ENCODE measurements around the gene DCTN3. TPM values are rescaled to one million over a fixed set of nuclear protein-coding genes. Genes with fewer than 3 reads are reported as not detected.

Gene DCTN3
- total RNA-seq, 1 experiment from 2014 or later = 159 TPM

DNA sequence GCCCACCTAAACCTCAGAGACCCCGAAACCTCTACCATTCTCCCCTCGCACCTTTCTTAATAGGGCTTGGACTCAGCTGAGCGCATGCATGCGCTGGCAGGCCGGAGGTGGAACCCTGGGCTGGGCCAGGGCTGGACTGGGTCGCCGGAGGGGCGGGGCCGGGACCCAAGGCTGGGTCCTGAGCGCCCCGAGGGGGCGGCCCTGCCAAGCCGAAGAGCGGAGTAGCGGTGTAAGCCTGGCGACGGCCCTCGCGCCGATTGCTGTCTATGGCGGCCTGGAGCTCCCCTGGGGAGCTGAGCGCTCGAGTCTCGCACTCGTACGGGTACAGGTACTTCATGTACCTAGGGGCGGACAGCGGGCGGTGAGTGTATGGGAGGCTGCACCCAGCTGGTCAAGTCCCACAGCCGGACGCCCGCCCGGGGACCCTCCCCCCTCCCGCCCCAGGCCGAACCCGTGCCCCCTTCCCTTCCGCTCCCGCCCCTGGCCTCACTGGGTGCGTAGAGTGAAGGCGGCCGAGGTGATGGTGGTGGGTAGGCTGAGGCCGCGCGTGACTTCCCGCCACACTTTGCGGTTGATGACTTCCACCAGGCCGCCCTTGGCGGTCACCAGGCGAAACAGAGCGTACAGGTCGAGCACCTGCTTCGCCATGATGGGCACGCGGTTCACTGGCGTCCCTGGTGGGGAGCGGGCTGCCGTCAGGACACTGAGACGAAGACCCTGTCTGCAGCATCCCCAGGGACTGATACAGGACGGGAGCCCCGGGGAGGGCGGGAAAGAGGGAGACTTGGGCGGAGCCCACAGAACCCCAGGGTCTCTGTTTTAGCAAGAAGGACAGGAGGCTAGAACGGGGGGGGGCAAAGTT lies 3.3 kb upstream of the DCTN3 start:
- no peak for DNase-seq (ENCODE audit: low read depth)

DNA sequence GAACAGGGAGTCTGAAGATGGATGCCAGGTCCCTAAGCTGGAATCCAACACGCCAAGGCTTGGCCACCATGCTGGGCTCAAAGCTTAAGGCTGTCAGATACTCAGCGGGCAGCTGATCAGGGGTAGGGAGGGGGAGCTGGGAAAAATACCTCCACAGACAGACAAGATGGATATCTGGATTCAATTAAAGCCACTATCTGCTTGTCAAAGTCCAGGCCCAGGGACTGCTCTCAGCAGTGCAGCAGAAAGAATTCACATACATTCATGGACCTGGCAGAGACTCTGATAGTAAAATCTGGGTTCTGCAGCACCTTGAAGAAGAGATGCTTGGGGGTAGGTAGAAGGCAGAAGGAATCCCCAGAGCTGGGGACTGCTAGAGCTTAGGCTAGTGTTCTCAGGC lies 5.2 kb downstream of the DCTN3 start:
- no peak for DNase-seq (ENCODE audit: low read depth)

DNA sequence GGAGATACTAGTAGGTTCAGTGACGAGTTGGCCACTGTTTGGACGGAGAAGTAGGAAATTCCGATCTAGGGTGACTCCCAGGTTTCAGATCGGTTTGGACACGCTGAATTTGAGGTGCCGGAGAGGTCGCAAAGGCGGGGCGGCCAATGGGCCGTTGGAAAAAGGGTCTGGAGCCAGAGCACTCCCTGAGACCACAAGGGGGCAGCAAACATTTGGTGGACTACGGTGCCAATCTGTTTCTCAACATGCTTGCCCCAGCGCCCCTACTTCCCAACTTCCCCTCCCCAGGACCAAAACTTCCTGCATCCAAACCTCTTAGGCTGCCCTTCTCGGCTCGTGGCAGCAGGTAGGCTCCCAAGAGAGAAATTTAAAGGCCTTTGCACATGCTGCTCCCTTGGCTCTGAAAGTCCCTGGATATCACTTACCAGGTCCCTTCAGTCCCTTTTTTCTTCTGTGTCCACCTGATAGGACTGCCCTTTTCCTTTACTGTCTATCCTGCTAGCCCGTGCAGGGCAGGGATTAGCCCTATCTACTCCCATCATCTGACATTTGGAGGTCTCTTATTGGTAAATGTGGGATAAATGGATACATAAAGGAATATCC lies 7.4 kb downstream of the DCTN3 start:
- peak; percentile 83 for DNase-seq (ENCODE audit: low read depth)

DNA sequence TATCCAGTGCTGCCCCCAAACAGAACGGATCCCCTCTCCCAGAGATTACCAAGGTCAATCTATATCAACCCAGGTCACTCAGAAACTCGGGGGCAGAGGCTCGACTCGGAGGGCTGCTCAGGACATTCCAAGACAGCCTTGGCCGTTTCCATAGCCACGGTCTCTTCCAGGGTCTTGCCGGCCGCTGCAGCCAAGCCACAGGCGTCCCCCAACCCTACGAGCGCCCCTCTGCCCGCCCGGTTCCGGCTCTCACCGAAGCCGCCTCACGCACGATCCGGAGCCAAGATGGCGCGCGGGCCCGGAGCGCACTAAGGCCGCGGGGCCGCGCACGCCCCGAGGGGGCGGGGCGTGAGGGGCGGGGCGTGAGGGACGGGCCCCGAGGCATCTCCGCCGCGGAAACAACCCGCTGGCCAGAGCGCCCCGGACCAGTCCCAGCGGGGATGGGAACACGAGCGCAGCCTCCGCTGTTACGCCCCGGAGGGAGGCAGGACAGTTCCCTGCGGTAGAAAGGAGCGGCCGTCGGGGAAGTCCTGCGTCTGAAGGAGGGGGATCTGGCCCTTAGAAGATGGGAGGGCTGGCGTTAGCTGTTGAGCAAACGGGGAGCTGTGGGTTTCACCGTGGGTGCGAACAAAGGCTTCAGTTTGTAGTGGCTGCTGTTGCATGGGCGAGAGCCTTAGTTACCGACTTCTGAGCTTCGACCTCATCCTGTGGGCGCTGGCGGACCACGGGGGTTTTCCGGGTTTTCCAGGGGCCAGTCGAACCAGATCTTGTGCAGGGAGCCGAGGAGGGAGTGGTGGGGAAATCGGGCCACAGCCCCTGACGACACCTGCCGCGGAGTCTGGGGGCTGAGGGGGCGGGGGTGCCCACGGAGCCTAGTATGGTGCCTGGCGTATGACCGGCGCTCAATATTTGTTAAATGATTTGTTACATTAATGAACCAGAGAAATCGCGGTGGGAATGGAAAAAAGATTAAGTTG lies 8.2 kb downstream of the DCTN3 start, which contains the start of gene RPP25L:
RPP25L (minus strand) TSS at position 287 of the 977 bp plus-strand sequence. CDS start 801 bp downstream, outside the sequence.
- peak; percentile 83 for DNase-seq (ENCODE audit: low read depth)

DNA sequence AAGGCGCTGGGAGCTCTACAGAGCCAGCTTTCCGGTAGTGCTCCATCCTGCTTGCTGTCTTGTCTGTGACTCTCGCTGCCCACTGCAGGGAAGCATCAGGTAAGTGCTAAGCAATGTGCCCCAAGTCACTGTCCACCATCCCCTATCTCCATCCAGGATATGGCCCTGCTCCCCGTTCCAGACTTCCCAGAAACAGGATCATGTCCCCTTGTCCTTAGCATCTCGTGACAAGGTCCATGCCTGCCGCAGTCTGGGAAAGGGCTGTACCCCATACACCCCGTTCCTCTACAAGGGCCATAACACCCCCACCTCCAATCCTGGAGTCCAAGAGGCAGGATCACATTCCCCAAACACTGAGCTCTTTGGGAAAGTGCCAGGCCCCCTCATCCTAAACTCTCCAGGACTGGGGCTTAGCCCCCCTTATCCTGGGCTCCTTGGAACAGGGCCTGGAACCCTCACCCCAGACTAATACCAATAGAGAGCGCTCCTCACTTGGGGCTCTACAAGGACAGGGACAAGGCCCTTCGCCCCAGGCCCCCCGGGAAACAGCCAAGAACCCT lies 9.0 kb downstream of the DCTN3 start:
- no peak for DNase-seq (ENCODE audit: low read depth)

DNA sequence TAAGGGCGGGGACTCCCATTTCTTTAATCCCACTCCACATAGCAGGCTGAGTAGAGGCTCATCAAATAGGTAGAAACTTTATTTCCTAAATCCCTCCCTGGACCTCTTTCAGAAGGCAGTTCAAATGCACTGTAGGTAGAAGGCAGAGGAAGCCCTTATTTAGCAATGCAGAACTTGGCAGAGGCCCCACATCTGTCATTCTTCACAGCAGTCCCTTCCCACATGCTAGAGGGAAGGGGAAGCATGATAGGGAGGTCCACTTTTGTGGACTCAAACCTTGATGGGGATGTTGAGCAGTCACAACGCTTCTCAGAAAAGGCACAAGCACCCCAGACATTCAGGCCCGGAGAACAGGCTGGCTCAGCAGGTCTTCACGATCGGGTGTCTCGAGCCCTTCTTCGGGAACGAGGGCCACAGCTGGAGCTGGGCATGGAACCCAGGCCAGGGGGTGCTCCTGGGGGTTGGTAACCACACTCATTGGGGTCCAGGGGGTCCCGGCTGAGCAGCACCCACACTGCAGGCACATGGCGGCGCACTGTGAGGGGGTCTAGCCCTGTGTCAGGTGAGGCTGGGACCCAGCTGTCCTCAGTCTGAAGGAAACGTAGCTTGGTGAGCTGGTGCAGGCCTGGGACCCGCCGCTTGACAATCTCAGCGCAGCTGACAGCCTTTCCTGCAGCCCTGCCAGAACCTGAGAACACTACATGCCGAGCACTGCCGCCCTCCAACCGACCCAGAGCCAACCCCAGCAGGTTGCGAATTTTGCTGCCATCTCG lies 9.7 kb downstream of the DCTN3 start:
- DNase-seq (ENCODE audit: low read depth) = no peak

DNA sequence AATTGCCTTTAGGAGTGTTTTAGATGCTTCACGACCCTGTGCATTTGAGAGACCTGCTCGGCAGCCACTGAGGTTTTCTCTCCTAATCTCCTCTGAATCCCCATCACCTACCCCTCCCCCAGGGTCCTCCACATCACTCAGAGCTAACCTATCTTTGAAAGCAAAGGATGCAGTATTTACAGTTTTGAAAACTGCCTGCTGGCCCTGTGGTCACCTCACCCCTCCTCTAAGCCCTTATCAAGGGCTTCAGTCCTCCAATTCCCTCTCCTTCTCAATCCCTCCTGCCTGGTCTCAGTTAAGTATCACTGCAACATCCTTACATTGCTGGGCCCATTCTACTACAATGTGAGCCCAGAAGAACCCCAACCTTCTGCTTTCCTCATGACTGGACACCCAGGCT lies 13.0 kb downstream of the DCTN3 start:
- no peak for DNase-seq (ENCODE audit: low read depth)

DNA sequence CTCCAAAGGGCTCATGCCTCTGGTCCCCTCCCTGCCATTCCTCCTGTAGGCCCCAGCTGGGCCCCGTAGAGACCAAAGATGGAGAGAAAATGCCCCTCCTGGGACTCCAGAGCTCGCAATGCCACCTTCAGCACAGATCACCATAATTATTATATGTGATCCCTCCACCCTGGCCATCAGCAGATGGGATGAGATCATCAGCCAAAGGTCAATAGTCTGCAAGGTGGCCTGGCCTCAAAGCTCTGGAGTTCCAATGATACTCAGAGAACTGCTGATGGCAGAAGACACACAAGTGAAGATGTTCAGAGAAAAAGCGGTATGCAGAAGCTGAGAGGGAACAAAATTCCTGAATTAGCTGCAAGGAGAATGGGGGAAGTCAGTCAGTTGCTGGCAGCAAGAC lies 13.4 kb downstream of the DCTN3 start:
- no peak for DNase-seq (ENCODE audit: low read depth)

DNA sequence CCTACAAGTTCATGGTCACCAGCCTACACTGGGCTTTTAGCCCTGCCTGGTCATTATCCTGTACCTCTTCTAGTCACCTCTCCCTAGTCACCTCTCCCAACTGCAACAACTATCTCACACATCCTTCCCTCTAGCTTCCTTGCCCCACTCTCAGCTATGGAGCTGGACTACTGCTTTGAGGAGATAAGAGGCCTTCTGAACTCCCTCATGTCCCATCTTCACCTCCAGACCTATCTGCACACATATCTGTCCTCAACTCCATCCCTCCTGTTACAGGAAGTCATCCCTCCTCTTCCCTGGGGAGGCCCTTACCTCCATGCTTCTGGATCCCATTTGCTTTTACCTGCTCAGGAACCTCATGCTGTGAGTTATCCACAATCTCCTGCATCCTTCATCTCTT lies 14.1 kb downstream of the DCTN3 start:
- DNase-seq (ENCODE audit: low read depth) = no peak

DNA sequence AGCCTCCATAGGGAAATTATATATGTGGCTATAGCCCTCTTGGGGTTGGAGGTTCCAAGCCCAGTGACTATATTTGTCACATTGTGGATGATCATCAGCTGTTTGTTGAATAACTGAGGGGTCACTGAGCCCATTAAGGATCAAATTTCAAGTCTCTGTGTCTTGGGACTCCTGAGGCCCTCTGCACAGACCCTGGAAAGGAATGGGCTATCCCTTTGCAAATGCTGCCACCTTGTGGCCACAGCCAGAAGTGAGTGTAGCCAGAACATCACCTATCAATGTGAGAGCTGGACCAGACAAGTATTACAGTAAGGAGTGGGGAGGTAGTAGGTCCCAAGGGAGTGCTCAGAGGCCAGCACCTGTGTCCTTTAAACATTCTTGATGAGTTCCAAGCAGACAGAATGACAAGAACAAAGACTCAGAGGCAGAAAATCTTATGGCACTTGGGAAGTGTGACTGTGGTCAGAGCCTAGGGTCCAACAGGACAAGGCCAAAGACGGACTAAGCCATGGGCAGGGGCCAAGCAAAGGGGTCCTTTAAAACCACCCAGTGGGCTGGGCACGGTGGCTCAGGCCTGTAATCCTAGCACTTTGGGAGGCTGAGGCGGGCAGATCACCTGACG lies 16.6 kb downstream of the DCTN3 start:
- DNase-seq (ENCODE audit: low read depth) = peak; percentile 69

DNA sequence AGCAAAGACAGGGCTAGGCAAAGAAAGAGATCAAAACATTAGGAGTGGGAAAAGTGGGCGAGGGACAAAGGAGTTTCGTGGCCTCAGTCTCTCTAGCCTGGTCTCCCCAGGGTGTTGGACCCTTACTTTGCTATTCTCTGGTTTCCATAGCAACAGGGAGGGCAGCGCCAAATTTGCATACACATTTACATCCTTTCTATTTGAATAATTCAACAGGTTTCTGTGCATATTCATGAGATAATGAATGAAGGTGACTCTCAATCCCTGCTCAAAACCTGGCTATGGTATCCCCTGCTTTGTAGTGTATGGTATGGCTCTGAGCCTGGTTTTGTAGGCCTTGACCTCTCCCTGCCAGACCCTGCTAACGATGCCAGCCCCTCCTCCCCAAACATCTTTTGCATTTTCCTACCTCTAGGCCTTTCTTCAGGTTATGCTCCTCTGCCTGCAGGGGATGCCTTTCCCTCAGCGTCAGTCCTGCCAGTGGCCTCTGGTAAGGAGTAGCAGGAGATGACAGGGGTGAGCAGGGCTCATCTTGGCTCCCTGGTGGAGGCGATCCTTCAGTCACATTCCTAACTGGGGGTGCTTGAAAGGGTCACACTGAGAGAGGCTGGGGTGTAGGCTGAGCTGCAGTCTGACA lies 18.2 kb downstream of the DCTN3 start:
- DNase-seq (ENCODE audit: low read depth) = no peak

DNA sequence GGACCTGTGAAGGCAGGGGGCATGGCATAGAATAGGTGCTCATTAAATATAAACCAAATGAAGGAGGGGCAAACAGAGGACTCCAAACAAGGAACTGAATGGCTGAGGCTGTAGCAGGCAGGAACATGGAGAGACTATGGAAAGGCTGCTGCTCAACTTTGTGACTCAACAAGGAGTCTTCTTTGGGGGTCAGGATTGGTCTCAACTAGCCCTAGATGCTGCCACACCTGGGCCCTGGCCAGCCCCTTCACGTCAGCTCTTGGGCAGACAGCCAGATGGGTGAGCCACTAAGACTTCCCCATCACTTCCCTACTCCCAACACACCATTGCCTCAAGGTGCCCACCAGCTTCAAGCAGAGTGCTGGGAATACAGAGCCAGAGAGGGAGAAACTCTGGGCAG lies 19.4 kb downstream of the DCTN3 start:
- no peak for DNase-seq (ENCODE audit: low read depth)

DNA sequence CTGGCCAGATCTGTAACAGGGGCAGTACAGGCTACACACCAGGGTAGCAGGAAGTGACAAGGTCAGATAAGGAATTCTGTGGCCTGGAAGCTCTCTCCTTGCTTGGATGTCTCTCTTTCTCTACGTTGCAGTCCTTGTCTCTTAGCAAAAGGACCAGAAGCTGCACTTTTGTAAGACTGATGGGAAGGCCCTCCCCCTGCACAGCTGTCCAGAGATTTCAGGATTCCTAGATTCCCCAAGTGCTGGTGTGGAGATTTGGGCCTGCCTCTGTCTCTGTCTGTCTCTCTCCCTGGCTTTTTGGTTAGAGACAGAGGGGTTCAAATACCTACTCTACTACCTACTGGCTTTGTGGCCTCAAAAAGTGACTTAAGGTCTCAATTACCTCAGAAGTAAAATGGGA lies 20.7 kb downstream of the DCTN3 start:
- no peak for DNase-seq (ENCODE audit: low read depth)

DNA sequence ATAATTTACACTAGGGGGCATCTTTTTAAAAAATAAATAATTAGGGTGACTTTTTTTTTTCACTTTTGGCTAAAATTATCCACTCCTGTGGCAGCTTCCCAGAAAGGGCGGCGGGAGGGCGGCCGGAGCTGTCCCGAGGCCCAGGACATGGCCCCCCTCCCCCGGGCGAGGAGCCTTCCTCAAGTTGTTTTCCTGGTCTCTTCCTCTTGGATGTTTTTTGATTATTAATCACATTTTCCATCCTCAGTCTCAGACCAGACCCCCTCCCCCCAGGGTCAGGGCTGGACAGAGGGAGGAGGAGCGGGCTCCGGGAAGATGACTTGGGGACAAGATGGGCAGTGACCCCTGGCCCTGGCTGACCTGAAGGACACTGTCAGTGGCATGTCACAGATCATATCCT lies 26.1 kb downstream of the DCTN3 start:
- DNase-seq (ENCODE audit: low read depth) = no peak

DNA sequence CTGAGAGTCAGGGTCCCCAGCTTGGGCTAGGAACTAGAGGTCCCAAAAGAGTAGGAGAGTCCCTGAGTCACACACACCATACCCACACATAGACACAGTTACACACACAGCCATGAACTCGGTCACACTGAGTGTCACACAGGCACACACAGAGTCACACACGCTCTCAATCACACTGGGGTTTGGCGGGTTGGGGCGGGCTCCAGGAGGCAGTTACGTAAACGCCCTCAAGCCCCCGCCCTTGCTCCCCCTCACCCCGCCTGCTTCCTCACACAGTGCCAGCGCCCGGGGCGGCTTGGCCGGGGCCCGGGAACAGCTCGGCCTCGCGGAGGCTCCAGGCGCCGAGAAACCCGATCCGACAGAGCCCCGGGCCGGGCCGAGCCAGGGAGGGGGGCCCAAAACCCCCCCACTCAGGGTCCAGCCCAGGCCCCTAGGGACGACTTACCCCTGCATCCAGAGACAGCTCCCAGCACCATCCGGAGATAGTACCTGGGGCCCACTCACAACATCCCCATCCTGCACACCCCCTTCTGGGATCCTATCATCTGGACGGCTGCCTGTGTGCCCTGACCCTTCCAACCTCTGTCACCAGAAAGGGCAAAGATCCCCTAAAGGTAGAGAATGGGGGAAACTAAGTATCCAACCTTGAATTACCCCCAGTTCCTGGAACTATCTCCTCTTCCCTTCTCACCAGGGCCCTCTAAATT lies 27.2 kb downstream of the DCTN3 start:
- DNase-seq (ENCODE audit: low read depth) = peak; percentile 43

DNA sequence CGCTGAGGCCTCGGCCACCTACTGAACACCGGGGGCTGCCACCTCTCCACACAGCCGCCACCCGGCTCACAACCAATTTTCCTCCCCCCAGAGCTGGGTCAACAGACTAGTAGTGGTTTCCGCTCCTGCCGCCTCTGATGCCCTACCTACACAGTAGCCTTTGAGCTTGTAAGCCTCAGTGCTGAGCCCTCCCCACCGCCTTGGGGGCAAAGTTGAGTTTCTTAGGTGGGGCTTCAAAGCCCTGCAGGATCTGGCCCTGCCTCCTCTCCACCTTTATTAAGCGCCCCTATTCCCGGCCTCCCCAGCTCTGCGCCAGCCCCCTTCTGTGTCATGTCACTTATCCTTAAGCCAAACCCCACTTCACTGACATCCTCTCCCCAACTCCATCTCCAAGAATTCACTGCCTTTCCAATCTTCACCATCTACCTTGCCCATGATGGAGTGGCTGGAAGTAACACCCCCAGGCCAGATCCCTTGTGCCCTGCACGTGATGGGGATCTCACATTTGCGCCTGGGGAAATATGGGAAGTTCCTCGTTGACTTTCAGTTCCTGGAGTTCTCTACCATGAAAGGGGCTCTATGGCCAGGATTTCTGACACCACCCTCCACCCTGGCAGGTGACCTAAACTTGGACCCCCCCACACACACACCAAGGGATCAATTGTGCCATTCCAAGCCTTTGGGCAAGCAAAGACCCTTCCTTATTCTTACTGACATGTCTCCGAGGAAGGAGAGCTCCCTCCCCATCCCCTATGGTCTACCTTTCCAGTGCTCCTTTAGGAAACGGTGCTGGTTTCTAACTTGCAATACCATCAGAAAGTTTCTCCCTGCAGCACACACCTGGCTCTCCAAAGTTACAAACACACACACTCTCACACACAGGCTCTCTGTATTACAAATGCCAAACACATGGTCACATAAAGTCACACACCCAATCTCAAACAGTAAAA lies 28.1 kb downstream of the DCTN3 start:
- DNase-seq (ENCODE audit: low read depth) = no peak

DNA sequence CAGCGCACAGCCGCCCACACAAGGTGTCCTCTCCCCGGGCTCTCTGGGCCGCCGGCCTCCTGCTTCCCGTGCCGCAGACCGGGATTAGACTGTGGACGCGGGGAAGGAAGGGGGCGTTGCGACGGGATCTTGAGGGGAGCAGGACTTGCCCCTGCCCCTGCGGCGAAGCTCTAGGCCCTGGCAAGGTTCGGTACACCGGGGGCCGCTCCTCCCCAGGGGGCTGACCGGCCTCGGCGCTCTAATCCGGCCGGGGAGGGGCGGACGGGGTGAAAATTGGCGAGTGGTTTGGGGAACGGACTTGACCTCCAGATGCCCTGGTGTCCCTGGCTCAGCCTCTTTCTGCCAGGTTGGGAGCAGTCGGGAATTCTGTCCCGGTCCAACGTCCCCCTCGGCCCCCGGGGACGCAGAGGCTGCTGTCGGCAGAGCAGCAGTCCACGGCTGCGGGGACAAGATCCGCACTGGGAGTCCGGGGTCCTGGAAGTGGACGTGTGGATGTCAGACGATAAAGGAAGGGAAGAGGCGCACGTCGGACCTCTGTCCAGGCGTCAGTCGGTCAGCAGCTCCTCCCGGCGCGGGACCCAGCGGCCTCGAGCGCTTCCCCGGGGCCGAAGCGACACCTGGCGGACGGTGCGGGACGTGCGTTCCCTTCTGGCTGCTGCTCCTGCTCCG lies 28.9 kb downstream of the DCTN3 start:
- peak; percentile 73 for DNase-seq (ENCODE audit: low read depth)

Measured in M059J (cell line).